OCI-LY7 (cell line): Measurements from ENCODE around the gene ATP1B1. TPM values are rescaled to one million over a fixed set of nuclear protein-coding genes. Genes with fewer than 3 reads are reported as not detected.

Experiments used
- BruUV-seq: library from RNA; stranded (reverse); fragments of 400-500 nt; replicated peaks from 2 replicates; lab custom pipeline; 2021; lab: Mats Ljungman, UMichigan
- CTCF ChIA-PET: fragments of 300-600 bp; sonication (Branson Sonifier 250); formaldehyde crosslinking; loops from one replicate; lab custom pipeline; 2022; ENCODE audit warnings: antibody characterized with exemption; ENCODE audit not compliant: unreplicated experiment; lab: Charles Lee
- POLR2A ChIA-PET: fragments of 300-600 bp; sonication (Branson Sonifier 250); formaldehyde crosslinking; loops from one replicate; lab custom pipeline; 2022; ENCODE audit warnings: antibody characterized with exemption; lab: Charles Lee
- DNase-seq: peaks from one replicate; pipeline ENCODE4 v3.0.0-alpha.2; 2015; ENCODE audit warnings: low spot score
- H2AFZ ChIP-seq: fragments of 200-600 bp; sonication (generic), shearing (Covaris generic); 2 replicates; pipeline ENCODE4 v1.6.1; 2014; ENCODE audit warnings: mild to moderate bottlenecking, antibody characterized with exemption, low read length, moderate library complexity
- H3K27ac ChIP-seq: fragments of 200-600 bp; sonication (generic); 2 replicates; pipeline ENCODE4 v1.5.1; 2014; ENCODE audit warnings: mixed run types, low read depth, mild to moderate bottlenecking, moderate library complexity, low read length, inconsistent platforms; ENCODE audit not compliant: poor library complexity, severe bottlenecking
- H3K36me3 ChIP-seq: fragments of 200-600 bp; sonication (generic); 2 replicates; pipeline ENCODE4 v1.6.1; 2014; ENCODE audit warnings: mild to moderate bottlenecking, antibody characterized with exemption, low read length, moderate library complexity, mixed read lengths; ENCODE audit not compliant: insufficient read depth
- H3K4me1 ChIP-seq: fragments of 200-600 bp; sonication (generic); 2 replicates; pipeline ENCODE4 v1.5.1; 2014; ENCODE audit warnings: mild to moderate bottlenecking, low read length; ENCODE audit not compliant: insufficient read depth, poor library complexity, severe bottlenecking
- H3K4me2 ChIP-seq: fragments of 200-600 bp; sonication (generic); 2 replicates; pipeline ENCODE4 v1.6.1; 2014; ENCODE audit warnings: mild to moderate bottlenecking, low read length
- H3K4me3 ChIP-seq: fragments of 200-600 bp; sonication (generic); 2 replicates; pipeline ENCODE4 v1.5.1; 2014; ENCODE audit warnings: mild to moderate bottlenecking, low read depth, low read length; ENCODE audit not compliant: poor library complexity, severe bottlenecking
- H3K79me2 ChIP-seq: fragments of 200-600 bp; sonication (generic); 2 replicates; pipeline ENCODE4 v1.6.1; 2016; ENCODE audit warnings: low read depth, mild to moderate bottlenecking, low read length, moderate library complexity, mixed read lengths; ENCODE audit not compliant: insufficient read depth
- H3K9me2 ChIP-seq: fragments of 200-600 bp; sonication (generic); 2 replicates; pipeline ENCODE4 v1.6.1; 2016; ENCODE audit warnings: mild to moderate bottlenecking, low read length, mixed read lengths; ENCODE audit not compliant: insufficient read depth
- H3K9me3 ChIP-seq: fragments of 200-600 bp; sonication (generic); 2 replicates; pipeline ENCODE4 v1.6.1; 2014; ENCODE audit warnings: mild to moderate bottlenecking, mixed run types, low read length, mixed read lengths
- H4K20me1 ChIP-seq: fragments of 200-600 bp; sonication (generic); 2 replicates; pipeline ENCODE4 v1.6.1; 2014; ENCODE audit warnings: mild to moderate bottlenecking, antibody characterized with exemption, low read length, moderate library complexity, mixed read lengths; ENCODE audit not compliant: insufficient read depth
- CTCF ChIP-seq: fragments of 200-600 bp; sonication (generic); conservative IDR thresholded peaks from 2 replicates; pipeline ENCODE4 v1.5.1; 2014; ENCODE audit warnings: mild to moderate bottlenecking, antibody characterized with exemption, low read length, moderate library complexity, mixed read lengths
- EZH2phosphoT487 ChIP-seq: fragments of 200-600 bp; sonication (generic); IDR thresholded peaks from 2 replicates; pipeline ENCODE4 v1.6.1; 2018; ENCODE audit warnings: low read depth, borderline replicate concordance, mild to moderate bottlenecking, mixed run types, antibody characterized with exemption, low read length, moderate library complexity, mixed read lengths
- intact Hi-C: fragments of 100-400 bp; cut with micrococcal nuclease; formaldehyde crosslinking; loops from one replicate; pipeline ENCODE4 v1.10.0; 2022; ENCODE audit not compliant: unreplicated experiment
- total RNA-seq, 2 experiments: library from RNA; depleted of rRNA in 1 of 2; stranded (reverse); fragments of >200 nt in 1 of 2; shearing (Covaris generic) in 1 of 2; gene quantifications; 2 replicates each; pipeline ENCODE4 v1.2.3, GENCODE V29; 2014 to 2022

Gene ATP1B1
- total RNA-seq, 2 experiments from 2014 or later: 17.5 to 22.5 TPM

GRCh38 chr1:169126335-169126734 lies 19.8 kb downstream of the ATP1B1 start:
- ChIA-PET POLR2A (interaction anchor here (1.3 to 1.8 kb wide), 2 partner anchors 16 to 32 kb away, joined by 3 to 8 read pairs; no protein-coding TSS in a partner anchor), CTCF (interaction anchor here (0.6 kb wide), 1 partner anchor 31 kb away, joined by 3 read pairs; no protein-coding TSS in a partner anchor)
- no peak for DNase-seq
- H4K20me1 ChIP-seq: no peaks in the 10 kb centered on the region
- no peak for TF ChIP-seq CTCF
- no peak for TF ChIP-seq EZH2phosphoT487
- peaks cover 91% of the 10 kb centered on the region for H3K36me3 ChIP-seq
- H3K27ac ChIP-seq: no peak overlapping the region
- H3K4me1 ChIP-seq: no peaks in the 10 kb centered on the region
- no peak overlapping the region for H3K4me3 ChIP-seq
- no TSS peak for BruUV-seq
- H3K9me2 ChIP-seq: no peaks in the 10 kb centered on the region
- no peak overlapping the region for H3K4me2 ChIP-seq
- H3K79me2 ChIP-seq: no peaks in the 10 kb centered on the region
- intact Hi-C loops: no loop called here
- no peaks in the 10 kb centered on the region for H3K9me3 ChIP-seq
- H2AFZ ChIP-seq: no peak overlapping the region

GRCh38 chr1:169127305-169127704 lies 20.8 kb downstream of the ATP1B1 start:
- CTCF ChIA-PET: no interaction called here
- POLR2A ChIA-PET: interaction anchor here (0.6 to 1.8 kb wide), 3 partner anchors 14 to 33 kb away, joined by 3 to 8 read pairs (median 3); no protein-coding TSS in a partner anchor
- DNase-seq: no peak

More at GRCh38 chr1:169127305-169127704, 20.8 kb downstream of the ATP1B1 start:
- intact Hi-C loops: no loop called here
- BruUV-seq: no TSS peak
- no peak overlapping the region for H3K27ac ChIP-seq
- no peaks in the 10 kb centered on the region for H3K9me3 ChIP-seq
- no peak for TF ChIP-seq EZH2phosphoT487
- TF ChIP-seq CTCF: no peak
- peaks cover 90% of the 10 kb centered on the region for H3K36me3 ChIP-seq
- no peak overlapping the region for H3K4me2 ChIP-seq
- no peaks in the 10 kb centered on the region for H3K79me2 ChIP-seq
- H4K20me1 ChIP-seq: no peaks in the 10 kb centered on the region
- H3K9me2 ChIP-seq: no peaks in the 10 kb centered on the region
- H3K4me1 ChIP-seq: no peaks in the 10 kb centered on the region
- H2AFZ ChIP-seq: no peak overlapping the region
- no peak overlapping the region for H3K4me3 ChIP-seq
